NCI-H2029 (cell line): ENCODE measurements around the gene TNS1.

Source experiments
- DNase-seq: peaks from one replicate; lab custom pipeline; 2025; lab: John Stamatoyannopoulos, UW

Gene TNS1

GRCh38 chr2:217774232-217774631, 228.6 kb downstream of the TNS1 start:
- peak; percentile 11 for DNase-seq

- DNase-seq = no peak
Observed at GRCh38 chr2:217773539-217773938, 229.3 kb downstream of the TNS1 start.

- DNase-seq = no peak
Observed at GRCh38 chr2:217766356-217766755, 236.4 kb downstream of the TNS1 start.

GRCh38 chr2:217761645-217762277, 241.0 kb downstream of the TNS1 start:
- no peak for DNase-seq

- no peak for DNase-seq
Observed at GRCh38 chr2:217759991-217760390, 242.8 kb downstream of the TNS1 start.

- DNase-seq = no peak
Observed at GRCh38 chr2:217757108-217757463, 245.7 kb downstream of the TNS1 start.

GRCh38 chr2:217756375-217757107, 246.3 kb downstream of the TNS1 start:
- DNase-seq = peak; percentile 8

- peak; percentile 8 for DNase-seq
Observed at GRCh38 chr2:217755027-217755745, 247.6 kb downstream of the TNS1 start.

GRCh38 chr2:217753460-217754200, 249.2 kb downstream of the TNS1 start:
- no peak for DNase-seq

- DNase-seq = no peak
Observed at GRCh38 chr2:217752714-217753459, 249.9 kb downstream of the TNS1 start.

GRCh38 chr2:217751952-217752351, 250.8 kb downstream of the TNS1 start:
- no peak for DNase-seq

- no peak for DNase-seq
Observed at GRCh38 chr2:217751192-217751591, 251.6 kb downstream of the TNS1 start.
